ENCODE results near the gene AGPAT2. TPM values are rescaled to one million over a fixed set of nuclear protein-coding genes. Genes with fewer than 3 reads are reported as not detected.
A peak's percentile ranks its signal among the peaks of the same experiment; 100 is the strongest.

Gene AGPAT2
- total RNA-seq, 2 experiments from 2014 or later = 3.6 to 4.0 TPM

- Mint-ChIP-seq H3K9me3 (no peaks in the 10 kb centered on the region), H3K27me3 (peaks cover 33% of the 10 kb centered on the region), H3K27ac (peak overlapping the region; percentile 82), H3K4me1 (ENCODE audit: low read depth) (peaks cover 11% of the 10 kb centered on the region), H3K4me3 (peak overlapping the region; percentile 79), H3K36me3 (ENCODE audit: low read depth) (no peaks in the 10 kb centered on the region)
- intact Hi-C loops (cut with DNase I, micrococcal nuclease) = loop anchor here in 1 of 2 experiments (2.0 kb wide), 1 partner anchor 26 kb away; no protein-coding TSS in a partner anchor
- Histone ChIP-seq H3K36me3 (ENCODE audit: insufficient read depth, low read length) (no peaks in the 10 kb centered on the region), H3K27me3 (ENCODE audit: control insufficient read depth in 1 of 2, insufficient read depth in 2 of 2, low read length in 2 of 2) (peaks cover 4 to 9% of the 10 kb centered on the region in 2 experiments), H3K4me3 (ENCODE audit: low read length) (peak overlapping the region; percentile 40), H3K4me1 (ENCODE audit: insufficient read depth, low read length) (peaks cover 18% of the 10 kb centered on the region), H3K9me3 (ENCODE audit: control insufficient read depth in 1 of 2, insufficient read depth in 1 of 2, low read length in 2 of 2) (peaks cover 0 to 10% of the 10 kb centered on the region in 2 experiments), H3K27ac (ENCODE audit: low read depth in 1 of 2, low read length in 2 of 2) (no peak overlapping the region)
- ATAC-seq (ENCODE audit: poor library complexity) (peak; percentile 85), DNase-seq (peak in 11 of 14 experiments; percentile 14 to 78 (median 44))
- ChIA-PET POLR2A (interaction anchor here (0.6 to 1.0 kb wide), 3 partner anchors 27 to 385 kb away, joined by 3 read pairs; no protein-coding TSS in a partner anchor), CTCF (interaction anchor here (1.2 to 3.0 kb wide), 2 partner anchors 26 to 29 kb away, joined by 4 to 13 read pairs; no protein-coding TSS in a partner anchor)
- TF ChIP-seq CTCF (IDR thresholded peaks at IDR 0.05) = no peak
These were observed 13.9 kb upstream of the AGPAT2 start for GRCh38 chr9:136700959-136701667.

GRCh38 chr9:136700304-136700703, 13.0 kb upstream of the AGPAT2 start:
- intact Hi-C loops (cut with DNase I, micrococcal nuclease) = loop anchor here in 1 of 2 experiments (2.0 kb wide), 1 partner anchor 26 kb away; no protein-coding TSS in a partner anchor
- no peak overlapping the region for H3K4me3 ChIP-seq (ENCODE audit: low read length)
- Mint-ChIP-seq H3K27me3 (peaks cover 33% of the 10 kb centered on the region), H3K4me1 (ENCODE audit: low read depth) (peaks cover 11% of the 10 kb centered on the region), H3K36me3 (ENCODE audit: low read depth) (no peaks in the 10 kb centered on the region), H3K9me3 (no peaks in the 10 kb centered on the region), H3K4me3 (no peak overlapping the region), H3K27ac (no peak overlapping the region)
- DNase-seq (no peak), ATAC-seq (ENCODE audit: poor library complexity) (no peak)
- H3K27me3 ChIP-seq (ENCODE audit: control insufficient read depth in 1 of 2, insufficient read depth in 2 of 2, low read length in 2 of 2) = peaks cover 8 to 12% of the 10 kb centered on the region in 2 experiments
- TF ChIP-seq CTCF (IDR thresholded peaks at IDR 0.05) = no peak
- no peaks in the 10 kb centered on the region for H3K36me3 ChIP-seq (ENCODE audit: insufficient read depth, low read length)
- CTCF ChIA-PET = interaction anchor here (1.2 to 3.0 kb wide), 2 partner anchors 27 to 29 kb away, joined by 4 to 13 read pairs; no protein-coding TSS in a partner anchor
- H3K4me1 ChIP-seq (ENCODE audit: insufficient read depth, low read length) = peaks cover 20% of the 10 kb centered on the region
- POLR2A ChIA-PET = interaction anchor here (0.8 kb wide), 1 partner anchor 28 kb away, joined by 3 read pairs; no protein-coding TSS in a partner anchor
- no peak overlapping the region for H3K27ac ChIP-seq (ENCODE audit: low read depth in 1 of 2, low read length in 2 of 2)
- peaks cover 0 to 16% of the 10 kb centered on the region in 2 experiments for H3K9me3 ChIP-seq (ENCODE audit: control insufficient read depth in 1 of 2, insufficient read depth in 1 of 2, low read length in 2 of 2)

- ATAC-seq (ENCODE audit: poor library complexity) (no peak), DNase-seq (no peak)
- POLR2A ChIA-PET = no interaction called here
- Mint-ChIP-seq H3K9me3 (no peaks in the 10 kb centered on the region), H3K36me3 (ENCODE audit: low read depth) (no peaks in the 10 kb centered on the region), H3K4me1 (ENCODE audit: low read depth) (peaks cover 11% of the 10 kb centered on the region), H3K4me3 (no peak overlapping the region), H3K27ac (no peak overlapping the region), H3K27me3 (peaks cover 33% of the 10 kb centered on the region)
- Histone ChIP-seq H3K36me3 (ENCODE audit: insufficient read depth, low read length) (no peaks in the 10 kb centered on the region), H3K9me3 (ENCODE audit: control insufficient read depth in 1 of 2, insufficient read depth in 1 of 2, low read length in 2 of 2) (peaks cover 0 to 16% of the 10 kb centered on the region in 2 experiments), H3K27ac (ENCODE audit: low read depth in 1 of 2, low read length in 2 of 2) (no peak overlapping the region), H3K4me1 (ENCODE audit: insufficient read depth, low read length) (peaks cover 20% of the 10 kb centered on the region), H3K4me3 (ENCODE audit: low read length) (no peak overlapping the region), H3K27me3 (ENCODE audit: control insufficient read depth in 1 of 2, insufficient read depth in 2 of 2, low read length in 2 of 2) (peaks cover 11 to 15% of the 10 kb centered on the region in 2 experiments)
- CTCF ChIA-PET = no interaction called here
- TF ChIP-seq CTCF (IDR thresholded peaks at IDR 0.05) = no peak
- intact Hi-C loops (cut with DNase I, micrococcal nuclease) = no loop called here
These were observed 11.5 kb upstream of the AGPAT2 start for GRCh38 chr9:136698635-136699246.

Data from CD4-positive, alpha-beta T cell (primary cell).